Peyer's patch (tissue), 4 donors: ENCODE data around the gene NDUFS8. TPM values are rescaled to one million over a fixed set of nuclear protein-coding genes. Genes with fewer than 3 reads are reported as not detected.
A peak's percentile ranks its signal among the peaks of the same experiment; 100 is the strongest.

Experiments used
- DNase-seq, 3 donors: peaks; one replicate each; pipeline ENCODE4 v3.0.0-alpha.2; 2017 to 2019
- H3K27ac ChIP-seq, 4 donors: fragments of 200-600 bp; sonication (generic); one replicate each; pipeline ENCODE4 v1.5.1; 2016 to 2019
- H3K27me3 ChIP-seq, 2 donors: fragments of 200-600 bp; sonication (generic); one replicate each; pipeline ENCODE4 v1.5.1; 2019
- H3K36me3 ChIP-seq, 3 donors: fragments of 200-600 bp; sonication (generic); one replicate each; pipeline ENCODE4 v1.5.1; 2016 to 2019
- H3K4me1 ChIP-seq, 4 donors: fragments of 200-600 bp; sonication (generic); one replicate each; pipeline ENCODE4 v1.5.1; 2016 to 2019
- H3K4me3 ChIP-seq, 4 donors: fragments of 200-600 bp; sonication (generic); 1 replicate in 3 of 4; 2 replicates in 1 of 4; pipeline ENCODE4 v1.5.1; 2016 to 2019; ENCODE audit warnings: mild to moderate bottlenecking in 1 of 4
- H3K9me3 ChIP-seq, 4 donors: fragments of 200-600 bp; sonication (generic); one replicate each; pipeline ENCODE4 v1.5.1; 2016 to 2019; ENCODE audit warnings: mild to moderate bottlenecking in 1 of 4
- POLR2A ChIP-seq, 2 donors: fragments of 450-650 bp; IDR thresholded peaks; one replicate each; pipeline ENCODE4 v1.5.1; 2017; ENCODE audit warnings: antibody characterized with exemption in 2 of 2, mild to moderate bottlenecking in 2 of 2, moderate library complexity in 2 of 2
- total RNA-seq, 4 donors: library from RNA; depleted of rRNA; stranded (reverse); fragments of >200 nt; gene quantifications; one replicate each; pipeline ENCODE4 v1.1.0, GENCODE V29; 2016
- TF ChIP-seq, protein P1 (sequence below), 6 experiments: fragments of 450-650 bp in 4 of 6; fragments of 200-600 bp in 2 of 6; sonication (generic) in 1 of 6; IDR thresholded peaks; one replicate each; pipeline ENCODE4 v1.5.1; 2017 to 2019; ENCODE audit warnings: antibody characterized with exemption in 6 of 6, mild to moderate bottlenecking in 3 of 6, moderate library complexity in 1 of 6

The NDUFS8 gene
- total RNA-seq, 4 donors from 2014 or later = 153 to 195 (median 162) TPM

DNA sequence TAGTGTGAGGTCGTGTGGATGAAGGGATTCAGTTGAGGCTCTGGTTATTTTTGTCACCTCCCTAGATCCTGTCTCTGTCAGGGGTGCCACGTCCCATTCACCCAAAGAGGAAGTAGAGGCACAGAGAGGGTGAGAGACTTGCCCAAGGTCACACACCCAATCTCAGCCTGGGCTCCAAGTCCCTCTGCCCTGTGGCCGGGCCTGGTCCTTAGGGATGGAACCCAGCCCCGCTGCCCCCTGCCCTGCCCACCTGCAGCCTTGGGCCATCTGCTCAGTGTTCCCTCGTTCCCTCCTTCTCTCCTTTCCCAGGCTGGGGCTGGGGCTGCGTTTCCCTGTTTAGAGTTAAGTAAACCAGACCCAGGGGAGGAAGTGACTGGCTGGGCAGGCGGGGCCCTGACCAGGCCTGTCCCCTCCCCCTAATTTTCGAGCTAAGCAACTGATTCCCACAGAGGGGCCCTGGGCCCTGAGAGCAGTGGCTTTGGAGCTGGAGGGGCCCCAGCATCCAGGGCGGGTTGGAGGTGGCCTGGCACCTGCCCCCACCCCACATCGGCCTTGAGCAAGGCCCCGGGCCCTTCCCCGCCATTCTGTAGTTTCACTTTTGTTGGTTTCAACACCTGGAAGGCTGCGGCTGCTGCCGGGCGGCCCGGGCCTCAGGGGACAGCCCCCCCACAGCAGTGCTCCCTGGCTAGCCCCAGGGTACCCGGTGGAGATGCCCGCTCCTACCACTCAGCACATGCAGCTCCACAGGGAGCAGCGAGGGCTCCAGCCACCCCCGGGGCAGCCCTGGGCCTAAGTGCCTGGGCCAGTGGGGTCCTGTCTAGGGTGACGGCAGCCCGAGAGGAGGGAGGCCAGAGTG lies 9.8 kb downstream of the NDUFS8 start:
- H3K27me3 ChIP-seq = no peaks in the 10 kb centered on the region
- TF ChIP-seq, protein P1, sequence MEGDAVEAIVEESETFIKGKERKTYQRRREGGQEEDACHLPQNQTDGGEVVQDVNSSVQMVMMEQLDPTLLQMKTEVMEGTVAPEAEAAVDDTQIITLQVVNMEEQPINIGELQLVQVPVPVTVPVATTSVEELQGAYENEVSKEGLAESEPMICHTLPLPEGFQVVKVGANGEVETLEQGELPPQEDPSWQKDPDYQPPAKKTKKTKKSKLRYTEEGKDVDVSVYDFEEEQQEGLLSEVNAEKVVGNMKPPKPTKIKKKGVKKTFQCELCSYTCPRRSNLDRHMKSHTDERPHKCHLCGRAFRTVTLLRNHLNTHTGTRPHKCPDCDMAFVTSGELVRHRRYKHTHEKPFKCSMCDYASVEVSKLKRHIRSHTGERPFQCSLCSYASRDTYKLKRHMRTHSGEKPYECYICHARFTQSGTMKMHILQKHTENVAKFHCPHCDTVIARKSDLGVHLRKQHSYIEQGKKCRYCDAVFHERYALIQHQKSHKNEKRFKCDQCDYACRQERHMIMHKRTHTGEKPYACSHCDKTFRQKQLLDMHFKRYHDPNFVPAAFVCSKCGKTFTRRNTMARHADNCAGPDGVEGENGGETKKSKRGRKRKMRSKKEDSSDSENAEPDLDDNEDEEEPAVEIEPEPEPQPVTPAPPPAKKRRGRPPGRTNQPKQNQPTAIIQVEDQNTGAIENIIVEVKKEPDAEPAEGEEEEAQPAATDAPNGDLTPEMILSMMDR (IDR thresholded peaks at IDR 0.05) = no peak
- no peak for TF ChIP-seq POLR2A (IDR thresholded peaks at IDR 0.05)
- no peaks in the 10 kb centered on the region for H3K9me3 ChIP-seq
- DNase-seq = peak; percentile 71 to 81 (median 75)
- peaks cover 0 to 32% (median 0%) of the 10 kb centered on the region in 3 donors for H3K36me3 ChIP-seq
- H3K4me3 ChIP-seq = peak overlapping the region; percentile 67 to 91 (median 84)
- peaks cover 5 to 58% (median 24%) of the 10 kb centered on the region in 4 donors for H3K4me1 ChIP-seq
- H3K27ac ChIP-seq = peak overlapping the region; percentile 86 to 93 (median 90)

DNA sequence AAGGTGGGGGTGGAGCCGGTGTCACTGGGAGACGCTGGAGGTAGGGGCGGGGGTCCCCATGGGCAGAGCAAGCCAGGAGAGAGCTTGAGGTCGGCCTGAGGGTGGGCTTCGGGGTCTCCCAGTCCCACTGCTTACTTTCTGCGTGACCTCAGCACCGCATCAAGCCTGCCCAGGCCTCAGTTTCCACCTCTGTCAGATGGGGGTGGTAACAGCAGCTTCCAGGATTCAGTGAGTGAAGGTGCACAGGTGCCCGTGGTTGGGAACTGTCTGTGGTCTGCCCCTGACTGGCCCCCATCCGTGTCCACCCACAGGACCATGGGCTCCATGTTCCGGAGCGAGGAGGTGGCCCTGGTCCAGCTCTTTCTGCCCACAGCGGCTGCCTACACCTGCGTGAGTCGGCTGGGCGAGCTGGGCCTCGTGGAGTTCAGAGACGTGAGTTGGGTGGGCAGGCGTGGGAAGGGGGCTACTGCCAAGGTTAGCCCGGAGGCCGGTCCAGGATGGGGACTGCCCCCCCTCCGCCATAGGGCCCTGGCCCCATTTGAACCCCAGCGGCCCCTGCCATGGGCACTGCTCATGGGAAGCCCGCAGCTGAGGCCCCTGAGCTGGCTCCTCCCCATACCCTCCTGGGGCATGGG lies 10.6 kb downstream of the NDUFS8 start:
- no peaks in the 10 kb centered on the region for H3K27me3 ChIP-seq
- no peak for DNase-seq
- peaks cover 0 to 38% (median 0%) of the 10 kb centered on the region in 3 donors for H3K36me3 ChIP-seq
- TF ChIP-seq, protein P1 (IDR thresholded peaks at IDR 0.05) = no peak
- TF ChIP-seq POLR2A (IDR thresholded peaks at IDR 0.05) = no peak
- H3K9me3 ChIP-seq = no peaks in the 10 kb centered on the region
- peak overlapping the region; percentile 67 to 91 (median 84) for H3K4me3 ChIP-seq
- peaks cover 5 to 56% (median 24%) of the 10 kb centered on the region in 4 donors for H3K4me1 ChIP-seq
- peak overlapping the region; percentile 86 to 93 (median 90) for H3K27ac ChIP-seq

DNA sequence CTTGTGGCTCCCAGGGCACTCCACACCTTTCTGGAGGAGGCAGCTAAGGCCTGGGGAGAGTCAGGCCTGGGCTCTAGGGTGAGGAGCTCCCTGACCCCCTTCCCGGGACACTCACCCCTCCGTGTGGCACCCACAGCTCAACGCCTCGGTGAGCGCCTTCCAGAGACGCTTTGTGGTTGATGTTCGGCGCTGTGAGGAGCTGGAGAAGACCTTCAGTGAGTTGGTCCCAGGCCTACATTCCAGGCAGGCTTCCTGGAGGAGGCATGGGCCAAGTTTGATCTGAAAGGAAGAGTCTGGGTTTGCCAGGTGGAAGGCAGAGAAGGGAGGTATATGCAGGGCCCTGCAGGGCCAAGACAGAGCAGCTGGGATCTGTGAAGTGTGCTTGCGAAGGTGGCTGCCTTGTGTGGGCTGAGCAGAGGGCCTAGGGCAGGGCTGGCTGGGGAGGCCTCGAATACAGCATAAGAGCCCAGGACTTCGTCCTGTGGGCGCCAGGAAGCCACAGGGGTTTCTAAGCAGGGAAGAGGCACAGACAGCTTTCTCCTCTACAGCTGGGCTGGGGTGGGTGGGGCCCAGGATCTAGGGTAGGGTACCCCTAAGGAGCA lies 11.2 kb downstream of the NDUFS8 start:
- no peaks in the 10 kb centered on the region for H3K9me3 ChIP-seq
- H3K27me3 ChIP-seq = no peaks in the 10 kb centered on the region
- TF ChIP-seq, protein P1 (IDR thresholded peaks at IDR 0.05) = no peak
- no peak for TF ChIP-seq POLR2A (IDR thresholded peaks at IDR 0.05)
- H3K4me3 ChIP-seq = no peak overlapping the region
- DNase-seq = no peak
- peaks cover 0 to 45% (median 0%) of the 10 kb centered on the region in 3 donors for H3K36me3 ChIP-seq
- H3K4me1 ChIP-seq = peaks cover 5 to 49% (median 21%) of the 10 kb centered on the region in 4 donors
- peak overlapping the region; percentile 23 to 93 (median 88) for H3K27ac ChIP-seq

GRCh38 chr11:68042219-68043028 lies 11.9 kb downstream of the NDUFS8 start:
- Histone ChIP-seq H3K4me1 (peaks cover 5 to 44% (median 15%) of the 10 kb centered on the region in 4 donors), H3K27ac (peak overlapping the region in 2 of 4 donors; percentile 23 to 93), H3K27me3 (no peaks in the 10 kb centered on the region), H3K36me3 (peaks cover 0 to 48% (median 0%) of the 10 kb centered on the region in 3 donors), H3K9me3 (no peaks in the 10 kb centered on the region), H3K4me3 (no peak overlapping the region)
- no peak for TF ChIP-seq POLR2A (IDR thresholded peaks at IDR 0.05)
- TF ChIP-seq, protein P1 (IDR thresholded peaks at IDR 0.05) = no peak
- DNase-seq = no peak

GRCh38 chr11:68043029-68043348 lies 12.5 kb downstream of the NDUFS8 start:
- H3K4me1 ChIP-seq = peaks cover 5 to 38% (median 13%) of the 10 kb centered on the region in 4 donors
- peak overlapping the region in 1 of 4 donors; percentile 36 for H3K27ac ChIP-seq
- H3K27me3 ChIP-seq = no peaks in the 10 kb centered on the region
- H3K4me3 ChIP-seq = no peak overlapping the region
- no peak for DNase-seq
- H3K36me3 ChIP-seq = peaks cover 0 to 54% (median 0%) of the 10 kb centered on the region in 3 donors
- TF ChIP-seq, protein P1 (IDR thresholded peaks at IDR 0.05) = no peak
- TF ChIP-seq POLR2A (IDR thresholded peaks at IDR 0.05) = no peak
- H3K9me3 ChIP-seq = no peaks in the 10 kb centered on the region
